ENCODE results near the gene MEGF9.

The MEGF9 gene

GRCh38 chr9:120730654-120731514 lies 16.6 kb upstream of the MEGF9 start:
- no peak for DNase-seq

GRCh38 chr9:120729791-120730241 lies 15.5 kb upstream of the MEGF9 start:
- DNase-seq = no peak

GRCh38 chr9:120726484-120726883 lies 12.2 kb upstream of the MEGF9 start:
- no peak for DNase-seq

GRCh38 chr9:120725907-120726306 lies 11.6 kb upstream of the MEGF9 start:
- DNase-seq = no peak

- no peak for DNase-seq
Measured at GRCh38 chr9:120724757-120725400, 10.6 kb upstream of the MEGF9 start.

GRCh38 chr9:120723565-120723964 lies 9.3 kb upstream of the MEGF9 start:
- no peak for DNase-seq

- DNase-seq = no peak
Measured at GRCh38 chr9:120720404-120720803, 6.1 kb upstream of the MEGF9 start.

- no peak for DNase-seq
Measured at GRCh38 chr9:120718316-120718715, 4.0 kb upstream of the MEGF9 start.

- DNase-seq = no peak
Measured at GRCh38 chr9:120717176-120717575, 2.9 kb upstream of the MEGF9 start.

- no peak for DNase-seq
Measured at GRCh38 chr9:120716483-120716882, 2.2 kb upstream of the MEGF9 start.

GRCh38 chr9:120715389-120715924 lies 1.2 kb upstream of the MEGF9 start:
- no peak for DNase-seq

GRCh38 chr9:120714846-120715388 lies 647 bp upstream of the MEGF9 start:
- no peak for DNase-seq

GRCh38 chr9:120713257-120714087 lies 798 bp downstream of the MEGF9 start:
- DNase-seq = peak; percentile 48

- no peak for DNase-seq
Measured at GRCh38 chr9:120712539-120713031, 1.7 kb downstream of the MEGF9 start.

- no peak for DNase-seq
Measured at GRCh38 chr9:120711841-120712538, 2.3 kb downstream of the MEGF9 start.

- DNase-seq = peak; percentile 50
Measured at GRCh38 chr9:120711354-120711753, 2.9 kb downstream of the MEGF9 start.

GRCh38 chr9:120710110-120710981 lies 3.9 kb downstream of the MEGF9 start:
- peak; percentile 61 for DNase-seq

- DNase-seq = peak; percentile 13
Measured at GRCh38 chr9:120708526-120709224, 5.6 kb downstream of the MEGF9 start.

- no peak for DNase-seq
Measured at GRCh38 chr9:120707170-120707569, 7.1 kb downstream of the MEGF9 start.

- no peak for DNase-seq
Measured at GRCh38 chr9:120705174-120705573, 9.1 kb downstream of the MEGF9 start.

All from NCI-H2171 treated with DMSO at 0.1 percent for 48 hours (cell line).